Heart right ventricle (tissue), 16 donors: ENCODE measurements around the gene SEMA7A. TPM values are rescaled to one million over a fixed set of nuclear protein-coding genes. Genes with fewer than 3 reads are reported as not detected.
A peak's percentile ranks its signal among the peaks of the same experiment; 100 is the strongest.

Source experiments
- ATAC-seq, 8 donors: fragments of 200-7000 bp; cut with Tn5 transposase; one replicate each; pipeline ENCODE4 v1.9.1; 2020; ENCODE audit warnings: mild to moderate bottlenecking in 8 of 8, moderate library complexity in 8 of 8, moderate number of reproducible peaks in 1 of 8
- DNase-seq, 2 donors: peaks; one replicate each; pipeline ENCODE4 v3.0.0-alpha.2; 2020
- H3K27ac ChIP-seq, 10 donors: fragments of 200-600 bp; sonication (generic) in 2 of 10; one replicate each; pipeline versions ENCODE4 v1.5.0 to v1.8.0; 2020 to 2022; ENCODE audit warnings: mild to moderate bottlenecking in 3 of 10
- H3K27me3 ChIP-seq, 7 donors: fragments of 200-600 bp; one replicate each; pipeline ENCODE4 v1.8.0; 2021 to 2022; ENCODE audit warnings: mild to moderate bottlenecking in 2 of 7
- H3K36me3 ChIP-seq, 9 donors: fragments of 200-600 bp; sonication (generic) in 1 of 9; one replicate each; pipeline versions ENCODE4 v1.5.0 to v1.8.0; 2020 to 2022; ENCODE audit warnings: mild to moderate bottlenecking in 2 of 9
- H3K4me1 ChIP-seq, 9 donors: fragments of 200-600 bp; sonication (generic) in 1 of 9; one replicate each; pipeline versions ENCODE4 v1.5.0 to v1.8.0; 2020 to 2022; ENCODE audit warnings: mild to moderate bottlenecking in 4 of 9
- H3K4me3 ChIP-seq, 10 donors: fragments of 200-600 bp; sonication (generic) in 2 of 10; one replicate each; pipeline versions ENCODE4 v1.5.0 to v1.8.0; 2020 to 2022; ENCODE audit warnings: mild to moderate bottlenecking in 7 of 10, moderate library complexity in 2 of 10
- H3K9me3 ChIP-seq, 11 donors: fragments of 200-600 bp in 10 of 11; sonication (generic) in 2 of 11; one replicate each; pipeline versions ENCODE4 v1.5.0 to v1.8.0; 2013 to 2022; ENCODE audit warnings: mild to moderate bottlenecking in 2 of 11, control low read depth in 1 of 11, moderate library complexity in 1 of 11
- CTCF ChIP-seq, 9 donors: fragments of 200-600 bp; sonication (generic) in 2 of 9; IDR thresholded peaks; one replicate each; pipeline versions ENCODE4 v1.5.0 to v1.8.0; 2021 to 2022; ENCODE audit warnings: antibody characterized with exemption in 9 of 9, mild to moderate bottlenecking in 5 of 9, moderate library complexity in 1 of 9
- WGBS, 2 donors: extraction: QIAGEN DNeasy Blood & Tissue Kit; methylation state at CpG; one replicate each; pipeline ENCODE4 v1.1.7; 2013; ENCODE audit warnings: inconsistent platforms in 1 of 2; 5-methylcytosine and 5-hydroxymethylcytosine counted together
- intact Hi-C, 10 donors: fragments of 100-400 bp; cut with DNase I; formaldehyde crosslinking; loops; one replicate each; pipeline versions ENCODE4 v1.11.1 to v1.14.2; 2022
- polyA plus RNA-seq, 2 donors: library from polyadenylated mRNA; stranded (reverse); fragments of 200-250 nt; gene quantifications; one replicate each; pipeline ENCODE4 v1.2.3, GENCODE V29; 2013
- total RNA-seq, 10 donors: library from RNA; stranded (reverse); fragmentation: NEBNext Ultra II Directional in 3 of 10; extraction: Animal tissue kit (Norgen Biotek cat#: 25700) in 3 of 10; gene quantifications; one replicate each; pipeline versions ENCODE4 v1.2.1 to v1.2.4, GENCODE V29; 2021 to 2023
- donor health status: Arrhythmogenic right ventricular cardiomyopathy.
- donor health status: ischemic (EF 13 %, LVEDD 7.1; RV severe dilation, severe dysfunction).
- donor health status: healthy with polysubstance abuse.
- donor health status: DM: no; HTN: yes; CAD: no.
- donor health status: DM: no; HTN: no; CAD: no.
- donor health status: ischemic (EF 25% LVEDD 6.9; RV normal size, moderate dysfunction).
- donor health status: ischemic (EF 25% LVEDD 5.7; RV mildly dilated, moderate dysfunction).
- donor health status: healthy.
- donor health status: DM: yes; HTN: yes; CAD: no.
- donor health status: Ischemic cardiomyopathy.
- donor health status: ischemic (EF 35%, LVEDD 5.7; RV mildly dilated, moderate dysfunction).
- donor health status: nonischemic (EF 11% LVEDD 7.7; RV severe dilation, severe dysfunction).
- donor health status: DM: yes; HTN: yes; CAD: no.
- donor health status: PGD.
- donor health status: ischemic (EF 29% LVEDD 5.4; RV normal size, mild dysfunction).
- donor health status: nonischemic (EF 23%, LVEDD 6.1; RV moderate dilation, normal function).

The SEMA7A gene
- total and polyA plus RNA-seq, 12 donors: 0.59 to 5.1 (median 1.6) TPM

- no peaks in the 10 kb centered on the region for H3K36me3 ChIP-seq
- ATAC-seq (peak; percentile 82 to 91 (median 86)), DNase-seq (peak; percentile 84 to 86)
- 40 to 44% methylated on average over 13 of the region's 13 CpGs for WGBS, 2 donors
- no peaks in the 10 kb centered on the region for H3K9me3 ChIP-seq
- H3K27ac ChIP-seq: no peak overlapping the region
- intact Hi-C loops: loop anchor here (1.0 to 10.0 kb wide), 9 partner anchors 55 to 385 kb away; no protein-coding TSS in a partner anchor
- no peaks in the 10 kb centered on the region for H3K27me3 ChIP-seq
- TF ChIP-seq CTCF (IDR thresholded peaks at IDR 0.05): peak; percentile 90 to 98 (median 96)
- H3K4me1 ChIP-seq: peaks cover 8 to 44% (median 28%) of the 10 kb centered on the region in 9 donors
- H3K4me3 ChIP-seq: no peak overlapping the region
Observed at GRCh38 chr15:74382004-74382816, 51.5 kb downstream of the SEMA7A start.

- H3K4me1 ChIP-seq: peaks cover 8 to 43% (median 25%) of the 10 kb centered on the region in 9 donors
- H3K36me3 ChIP-seq: no peaks in the 10 kb centered on the region
- ATAC-seq: no peak
- no peaks in the 10 kb centered on the region for H3K9me3 ChIP-seq
- no peak overlapping the region for H3K4me3 ChIP-seq
- TF ChIP-seq CTCF (IDR thresholded peaks at IDR 0.05): no peak
- WGBS, 2 donors: 73 to 91% methylated on average over 5 of the region's 5 CpGs
- no peak for DNase-seq
- H3K27me3 ChIP-seq: no peaks in the 10 kb centered on the region
- H3K27ac ChIP-seq: no peak overlapping the region
- intact Hi-C loops: loop anchor here in 3 of 10 donors (5.0 to 10.0 kb wide), 4 partner anchors 56 to 386 kb away; no protein-coding TSS in a partner anchor
Observed at GRCh38 chr15:74381481-74381880, 52.3 kb downstream of the SEMA7A start.

- Histone ChIP-seq H3K27ac (no peak overlapping the region), H3K4me3 (no peak overlapping the region), H3K36me3 (no peaks in the 10 kb centered on the region), H3K27me3 (no peaks in the 10 kb centered on the region), H3K4me1 (peaks cover 8 to 39% (median 21%) of the 10 kb centered on the region in 9 donors), H3K9me3 (no peaks in the 10 kb centered on the region)
- intact Hi-C loops: loop anchor here in 3 of 10 donors (5.0 to 10.0 kb wide), 4 partner anchors 56 to 386 kb away; no protein-coding TSS in a partner anchor
- no peak for TF ChIP-seq CTCF (IDR thresholded peaks at IDR 0.05)
- WGBS, 2 donors: 69 to 81% methylated on average over 2 of the region's 2 CpGs
- ATAC-seq (no peak), DNase-seq (no peak)
Observed at GRCh38 chr15:74381190-74381453, 52.6 kb downstream of the SEMA7A start.

- 73 to 76% methylated on average over 12 of the region's 12 CpGs for WGBS, 2 donors
- no peak for DNase-seq
- intact Hi-C loops: loop anchor here in 3 of 10 donors (5.0 to 10.0 kb wide), 4 partner anchors 57 to 387 kb away; no protein-coding TSS in a partner anchor
- Histone ChIP-seq H3K27ac (no peak overlapping the region), H3K36me3 (no peaks in the 10 kb centered on the region), H3K27me3 (no peaks in the 10 kb centered on the region), H3K9me3 (no peaks in the 10 kb centered on the region), H3K4me3 (no peak overlapping the region), H3K4me1 (peaks cover 7 to 34% (median 16%) of the 10 kb centered on the region in 9 donors)
- ATAC-seq: no peak
- no peak for TF ChIP-seq CTCF (IDR thresholded peaks at IDR 0.05)
Observed at GRCh38 chr15:74380361-74381189, 53.2 kb downstream of the SEMA7A start.
